ENCODE measurements around the gene ELFN1. TPM values are rescaled to one million over a fixed set of nuclear protein-coding genes. Genes with fewer than 3 reads are reported as not detected.
"Not testable (repeated sequence)": the region's sequence is repeated elsewhere in the genome, so short reads cannot be mapped to it uniquely, and the experiment has no call there.

ELFN1 gene
- total RNA-seq, 4 donors from 2014 or later: 1.4 to 2.5 (median 1.9) TPM

- Histone ChIP-seq H3K9me3 (no peaks in the 10 kb centered on the region), H3K36me3 (no peaks in the 10 kb centered on the region), H3K27me3 (peaks cover 12% of the 10 kb centered on the region), H3K4me3 (no peak overlapping the region), H3K27ac (no peak overlapping the region), H3K4me1 (no peaks in the 10 kb centered on the region)
- TF ChIP-seq EP300 (IDR thresholded peaks at IDR 0.05) (no peak), POLR2A (IDR thresholded peaks at IDR 0.05) (no peak), POLR2AphosphoS5 (IDR thresholded peaks at IDR 0.05) (no peak)
- TF ChIP-seq, protein P1, sequence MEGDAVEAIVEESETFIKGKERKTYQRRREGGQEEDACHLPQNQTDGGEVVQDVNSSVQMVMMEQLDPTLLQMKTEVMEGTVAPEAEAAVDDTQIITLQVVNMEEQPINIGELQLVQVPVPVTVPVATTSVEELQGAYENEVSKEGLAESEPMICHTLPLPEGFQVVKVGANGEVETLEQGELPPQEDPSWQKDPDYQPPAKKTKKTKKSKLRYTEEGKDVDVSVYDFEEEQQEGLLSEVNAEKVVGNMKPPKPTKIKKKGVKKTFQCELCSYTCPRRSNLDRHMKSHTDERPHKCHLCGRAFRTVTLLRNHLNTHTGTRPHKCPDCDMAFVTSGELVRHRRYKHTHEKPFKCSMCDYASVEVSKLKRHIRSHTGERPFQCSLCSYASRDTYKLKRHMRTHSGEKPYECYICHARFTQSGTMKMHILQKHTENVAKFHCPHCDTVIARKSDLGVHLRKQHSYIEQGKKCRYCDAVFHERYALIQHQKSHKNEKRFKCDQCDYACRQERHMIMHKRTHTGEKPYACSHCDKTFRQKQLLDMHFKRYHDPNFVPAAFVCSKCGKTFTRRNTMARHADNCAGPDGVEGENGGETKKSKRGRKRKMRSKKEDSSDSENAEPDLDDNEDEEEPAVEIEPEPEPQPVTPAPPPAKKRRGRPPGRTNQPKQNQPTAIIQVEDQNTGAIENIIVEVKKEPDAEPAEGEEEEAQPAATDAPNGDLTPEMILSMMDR (IDR thresholded peaks at IDR 0.05): no peak
- peak in 1 of 2 donors; percentile 64 for DNase-seq (ENCODE audit: low spot score in 2 of 2)
- WGBS: 88% methylated on average over 10 of the region's 32 CpGs
Measured at GRCh38 chr7:1758859-1759521, 88.9 kb downstream of the ELFN1 start.

DNA sequence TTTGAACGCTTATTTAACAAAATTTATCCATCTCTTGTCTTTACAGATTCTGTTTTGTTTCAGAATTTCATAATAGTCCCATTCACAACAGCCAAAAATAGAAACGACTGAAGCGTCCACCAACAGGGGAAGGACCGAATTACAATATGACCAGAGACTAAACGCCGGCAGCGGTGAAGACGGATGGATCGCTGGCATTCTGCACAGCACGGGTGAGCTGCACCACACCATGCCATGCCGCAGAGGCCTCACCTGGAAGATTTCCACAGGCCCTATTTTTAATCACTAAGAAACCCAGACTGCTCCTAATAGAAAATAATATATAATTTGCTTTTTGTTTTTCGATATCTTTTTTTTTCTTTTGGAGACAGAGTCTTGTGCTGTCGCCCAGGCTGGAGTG lies 91.0 kb downstream of the ELFN1 start:
- TF ChIP-seq EP300 (IDR thresholded peaks at IDR 0.05) (no peak), POLR2A (IDR thresholded peaks at IDR 0.05) (no peak), POLR2AphosphoS5 (IDR thresholded peaks at IDR 0.05) (no peak)
- TF ChIP-seq, protein P1 (IDR thresholded peaks at IDR 0.05): no peak
- peak in 1 of 2 donors; percentile 63 for DNase-seq (ENCODE audit: low spot score in 2 of 2)
- peaks cover 4% of the 10 kb centered on the region for H3K27me3 ChIP-seq
- no peak overlapping the region for H3K4me3 ChIP-seq
- no peaks in the 10 kb centered on the region for H3K4me1 ChIP-seq
- H3K9me3 ChIP-seq: no peaks in the 10 kb centered on the region
- H3K36me3 ChIP-seq: no peaks in the 10 kb centered on the region
- 76% methylated on average over 13 of the region's 13 CpGs for WGBS
- H3K27ac ChIP-seq: no peak overlapping the region

- Histone ChIP-seq H3K27me3 (peaks cover 4% of the 10 kb centered on the region), H3K27ac (no peak overlapping the region), H3K4me1 (no peaks in the 10 kb centered on the region), H3K4me3 (no peak overlapping the region), H3K9me3 (no peaks in the 10 kb centered on the region), H3K36me3 (no peaks in the 10 kb centered on the region)
- TF ChIP-seq POLR2AphosphoS5 (IDR thresholded peaks at IDR 0.05) (no peak), EP300 (IDR thresholded peaks at IDR 0.05) (no peak), POLR2A (IDR thresholded peaks at IDR 0.05) (no peak)
- TF ChIP-seq, protein P1 (IDR thresholded peaks at IDR 0.05): no peak
- 84% methylated on average over 11 of the region's 11 CpGs for WGBS
- no peak for DNase-seq (ENCODE audit: low spot score in 2 of 2)
Measured at GRCh38 chr7:1761774-1762173, 91.7 kb downstream of the ELFN1 start.

GRCh38 chr7:1762238-1762945 lies 92.3 kb downstream of the ELFN1 start:
- no peak overlapping the region for H3K4me3 ChIP-seq
- H3K9me3 ChIP-seq: no peaks in the 10 kb centered on the region
- no peaks in the 10 kb centered on the region for H3K36me3 ChIP-seq
- 96% methylated on average over 23 of the region's 30 CpGs for WGBS
- no peak overlapping the region for H3K27ac ChIP-seq
- peak in 1 of 2 donors; percentile 50 for DNase-seq (ENCODE audit: low spot score in 2 of 2)
- no peaks in the 10 kb centered on the region for H3K4me1 ChIP-seq
- peaks cover 4% of the 10 kb centered on the region for H3K27me3 ChIP-seq
- TF ChIP-seq, protein P1 (IDR thresholded peaks at IDR 0.05): no peak
- TF ChIP-seq EP300 (IDR thresholded peaks at IDR 0.05): no peak
- no peak for TF ChIP-seq POLR2AphosphoS5 (IDR thresholded peaks at IDR 0.05)
- TF ChIP-seq POLR2A (IDR thresholded peaks at IDR 0.05): no peak

- WGBS: 97% methylated on average over 13 of the region's 13 CpGs
- TF ChIP-seq POLR2AphosphoS5 (IDR thresholded peaks at IDR 0.05) (no peak), EP300 (IDR thresholded peaks at IDR 0.05) (no peak)
- DNase-seq (ENCODE audit: low spot score in 2 of 2): no peak
Measured at GRCh38 chr7:1763033-1763432, 93.0 kb downstream of the ELFN1 start.

GRCh38 chr7:1763911-1764310 lies 93.8 kb downstream of the ELFN1 start:
- H3K36me3 ChIP-seq, H3K4me3 ChIP-seq, H3K27me3 ChIP-seq, H3K9me3 ChIP-seq, H3K4me1 ChIP-seq, H3K27ac ChIP-seq: not testable (repeated sequence)
- WGBS: 83% methylated on average over 1 of the region's 15 CpGs
- peak in 1 of 2 donors; percentile 53 for DNase-seq (ENCODE audit: low spot score in 2 of 2)

More at GRCh38 chr7:1763033-1763432, 93.0 kb downstream of the ELFN1 start:
- no peaks in the 10 kb centered on the region for H3K9me3 ChIP-seq
- H3K27ac ChIP-seq: no peak overlapping the region
- H3K36me3 ChIP-seq: no peaks in the 10 kb centered on the region
- no peak overlapping the region for H3K4me3 ChIP-seq
- peaks cover under 1% of the 10 kb centered on the region for H3K27me3 ChIP-seq
- H3K4me1 ChIP-seq: no peaks in the 10 kb centered on the region
